Measurements from ENCODE around the gene VPS54. TPM values are rescaled to one million over a fixed set of nuclear protein-coding genes. Genes with fewer than 3 reads are reported as not detected.

The VPS54 gene
- total and polyA plus RNA-seq, 9 of the 15 experiments (the other 6 are each of a cell fraction or from before 2014, with no cell fraction given), result 4.9 to 23.2 (median 13.2) TPM

DNA sequence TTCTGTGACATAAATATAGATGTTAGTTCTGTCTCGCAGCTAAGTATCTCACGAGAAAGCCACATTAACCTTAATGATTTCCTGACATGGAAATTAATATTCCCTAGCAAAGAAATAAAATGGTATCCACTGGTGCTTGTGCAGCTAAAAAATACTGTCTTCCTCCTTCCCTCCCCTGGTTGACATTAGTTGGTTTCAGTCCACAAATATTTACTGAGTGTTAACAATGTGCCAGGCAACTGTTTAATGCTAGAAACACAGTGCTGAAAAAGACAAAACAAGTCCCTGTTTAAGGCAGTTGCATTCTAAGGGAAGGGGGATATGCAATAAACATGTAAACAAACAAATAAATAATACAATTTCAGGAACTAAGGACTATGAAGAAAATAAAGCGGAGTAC is 44.2 kb upstream of the VPS54 start:
- Histone ChIP-seq H3K9ac (ENCODE audit: insufficient read depth in 1 of 2, low read depth in 2 of 2, low read length in 2 of 2) (no peak overlapping the region), H3K27me3 (ENCODE audit: control insufficient read depth in 2 of 2, insufficient read depth in 2 of 2, low read length in 2 of 2) (no peaks in the 10 kb centered on the region), H3K79me2 (ENCODE audit: control insufficient read depth, insufficient read depth, low read length) (no peaks in the 10 kb centered on the region), H2AFZ (ENCODE audit: low read depth, low read length) (peak overlapping the region; percentile 81; the same call in 1 of the 2 replicates), H3K4me1 (replicated peaks in 1 of 2; ENCODE audit: control insufficient read depth in 2 of 2, insufficient read depth in 2 of 2, low read length in 2 of 2) (peaks cover 0 to 14% of the 10 kb centered on the region in 2 experiments; a peak in 3 of 5 replicates), H3K27ac (ENCODE audit: extremely low read depth, low read depth, low read length) (peak overlapping the region; percentile 74; the same call in 1 of the 3 replicates), H3K9me1 (ENCODE audit: control insufficient read depth, insufficient read depth, low read length) (no peaks in the 10 kb centered on the region), H4K20me1 (replicated peaks; ENCODE audit: control insufficient read depth, insufficient read depth, low read length) (no peaks in the 10 kb centered on the region), H3K36me3 (ENCODE audit: control insufficient read depth, insufficient read depth, low read length) (no peaks in the 10 kb centered on the region), H3K4me2 (ENCODE audit: insufficient read depth, low read length) (no peak overlapping the region), H3K4me3 (no peak overlapping the region), H3K9me3 (replicated peaks; ENCODE audit: control insufficient read depth, insufficient read depth, low read depth, low read length) (no peaks in the 10 kb centered on the region)
- 77% methylated on average over 3 of the region's 3 CpGs for WGBS (ENCODE audit: insufficient coverage, low coverage, missing lambda C conversion rate)
- ATAC-seq, result no peak
- POLR2A ChIA-PET, result interaction anchor here (1.1 kb wide), 1 partner anchor 18 kb away, joined by 3 read pairs; no protein-coding TSS in a partner anchor
- no TSS peak for BruUV-seq (replicated peaks)
- no peak for DNase-seq (ENCODE audit: extremely low read depth in 1 of 4, low spot score in 3 of 4)
- in situ Hi-C loops (cut with MboI), result loop anchor here (10.0 kb wide), 1 partner anchor 821 kb away; no protein-coding TSS in a partner anchor
- CTCF ChIA-PET (ENCODE audit: low intra/inter-chr PET ratio), result no interaction called here
- intact Hi-C loops (cut with micrococcal nuclease), result no loop called here
- TF ChIP-seq SMAD1 (IDR thresholded peaks at IDR 0.05; ENCODE audit: low read depth, low read length, partially characterized antibody), result no peak
- TF ChIP-seq RB1 (IDR thresholded peaks at IDR 0.05; ENCODE audit: low read depth), result no peak
- no peak for FAIRE-seq

DNA sequence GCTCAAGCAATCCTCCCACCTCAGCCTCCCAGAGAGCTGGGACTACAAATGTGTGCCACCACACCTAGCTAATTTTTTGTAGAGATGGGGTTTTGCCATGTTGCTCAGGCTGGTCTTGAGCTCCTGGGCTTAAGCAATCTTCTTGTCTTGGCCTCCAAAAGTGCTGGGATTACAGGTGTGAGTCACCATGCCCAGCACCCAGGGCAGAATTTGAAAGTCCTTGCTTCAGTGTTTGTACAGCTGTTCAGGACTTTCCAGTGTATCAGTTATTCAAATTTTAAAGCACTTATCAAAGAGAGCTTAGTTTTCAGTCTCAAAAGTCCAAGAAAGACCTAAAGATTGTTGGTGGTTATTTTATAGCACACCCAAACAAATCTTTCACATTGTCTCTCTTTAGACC is 43.6 kb upstream of the VPS54 start:
- Histone ChIP-seq H3K27me3 (ENCODE audit: control insufficient read depth in 2 of 2, insufficient read depth in 2 of 2, low read length in 2 of 2) (no peaks in the 10 kb centered on the region), H4K20me1 (replicated peaks; ENCODE audit: control insufficient read depth, insufficient read depth, low read length) (no peaks in the 10 kb centered on the region), H3K9ac (ENCODE audit: insufficient read depth in 1 of 2, low read depth in 2 of 2, low read length in 2 of 2) (no peak overlapping the region), H3K9me1 (ENCODE audit: control insufficient read depth, insufficient read depth, low read length) (no peaks in the 10 kb centered on the region), H3K4me2 (ENCODE audit: insufficient read depth, low read length) (no peak overlapping the region), H3K9me3 (replicated peaks; ENCODE audit: control insufficient read depth, insufficient read depth, low read depth, low read length) (no peaks in the 10 kb centered on the region), H2AFZ (ENCODE audit: low read depth, low read length) (no peak overlapping the region), H3K4me3 (no peak overlapping the region), H3K27ac (ENCODE audit: extremely low read depth, low read depth, low read length) (no peak overlapping the region), H3K4me1 (replicated peaks in 1 of 2; ENCODE audit: control insufficient read depth in 2 of 2, insufficient read depth in 2 of 2, low read length in 2 of 2) (peaks cover 0 to 14% of the 10 kb centered on the region in 2 experiments; a peak in 3 of 5 replicates), H3K36me3 (ENCODE audit: control insufficient read depth, insufficient read depth, low read length) (no peaks in the 10 kb centered on the region), H3K79me2 (ENCODE audit: control insufficient read depth, insufficient read depth, low read length) (no peaks in the 10 kb centered on the region)
- ChIA-PET CTCF (ENCODE audit: low intra/inter-chr PET ratio) (no interaction called here), POLR2A (interaction anchor here (0.7 to 1.1 kb wide), 3 partner anchors 11 to 963 kb away, joined by 3 read pairs; no protein-coding TSS in a partner anchor)
- no peak for TF ChIP-seq PHF8 (IDR thresholded peaks at IDR 0.05; ENCODE audit: borderline replicate concordance, low read length)
- TF ChIP-seq, protein P1, sequence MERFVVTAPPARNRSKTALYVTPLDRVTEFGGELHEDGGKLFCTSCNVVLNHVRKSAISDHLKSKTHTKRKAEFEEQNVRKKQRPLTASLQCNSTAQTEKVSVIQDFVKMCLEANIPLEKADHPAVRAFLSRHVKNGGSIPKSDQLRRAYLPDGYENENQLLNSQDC (CRISPR knock-in tag; IDR thresholded peaks at IDR 0.05), result no peak
- no peak for TF ChIP-seq TARDBP (IDR thresholded peaks at IDR 0.05)
- no peak for TF ChIP-seq MAFK (IDR thresholded peaks at IDR 0.05; ENCODE audit: low read length)
- TF ChIP-seq, protein P2, sequence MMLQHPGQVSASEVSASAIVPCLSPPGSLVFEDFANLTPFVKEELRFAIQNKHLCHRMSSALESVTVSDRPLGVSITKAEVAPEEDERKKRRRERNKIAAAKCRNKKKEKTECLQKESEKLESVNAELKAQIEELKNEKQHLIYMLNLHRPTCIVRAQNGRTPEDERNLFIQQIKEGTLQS (IDR thresholded peaks at IDR 0.05), result peak; percentile 22; the same call in 1 of the 2 replicates
- TF ChIP-seq, protein P2 (CRISPR knock-in tag; conservative IDR thresholded peaks at IDR 0.05), result no peak
- no peak for TF ChIP-seq GTF2A2 (tag; IDR thresholded peaks at IDR 0.05)
- TF ChIP-seq SREBF2 (CRISPR knock-in tag; IDR thresholded peaks at IDR 0.05), result no peak
- TF ChIP-seq PRPF4 (IDR thresholded peaks at IDR 0.05; ENCODE audit: insufficient read depth, low read depth, low read length, poor library complexity, severe bottlenecking), result no peak
- no peak for DNase-seq (ENCODE audit: extremely low read depth in 1 of 4, low spot score in 3 of 4)
- ATAC-seq, result no peak
- intact Hi-C loops (cut with micrococcal nuclease) (no loop called here), in situ Hi-C loops (cut with MboI) (loop anchor here (10.0 kb wide), 1 partner anchor 822 kb away; no protein-coding TSS in a partner anchor)
- BruUV-seq (replicated peaks), result no TSS peak
- FAIRE-seq, result no peak

Data from K562 (cell line).